Upper lobe of left lung (tissue), 4 donors: ENCODE data around the gene NSDHL.

ENCODE experiments used
- CTCF ChIP-seq, 6 experiments: fragments of 450-650 bp in 4 of 6; fragments of 200-600 bp in 2 of 6; sonication (generic) in 2 of 6; IDR thresholded peaks; one replicate each; pipeline ENCODE4 v1.5.1; 2016 to 2019; ENCODE audit warnings: antibody characterized with exemption in 6 of 6
- EP300 ChIP-seq, 4 donors: sonication (generic); formaldehyde crosslinking; IDR thresholded peaks; one replicate each; pipeline ENCODE4 v1.5.1; 2017; ENCODE audit warnings: antibody characterized with exemption in 4 of 4, control low read depth in 2 of 4
- POLR2A ChIP-seq, 4 donors: fragments of 450-650 bp; IDR thresholded peaks; one replicate each; pipeline ENCODE4 v1.5.1; 2016 to 2017; ENCODE audit warnings: antibody characterized with exemption in 4 of 4, mild to moderate bottlenecking in 2 of 4
- POLR2AphosphoS5 ChIP-seq, 2 donors: sonication (generic); formaldehyde crosslinking; IDR thresholded peaks; one replicate each; pipeline ENCODE4 v1.5.1; 2017; ENCODE audit warnings: antibody characterized with exemption in 2 of 2

GRCh38 chrX:152871260-152871659 is 40.4 kb downstream of the NSDHL start:
- TF ChIP-seq POLR2A (IDR thresholded peaks at IDR 0.05): no peak
- no peak for TF ChIP-seq CTCF (IDR thresholded peaks at IDR 0.05)
- TF ChIP-seq POLR2AphosphoS5 (IDR thresholded peaks at IDR 0.05): no peak
- TF ChIP-seq EP300 (IDR thresholded peaks at IDR 0.05): no peak
